Mammary epithelial cell (primary cell): ENCODE results near the gene MTG2.

Experiments used
- EZH2 ChIP-seq: IDR thresholded peaks from 2 replicates; pipeline ENCODE4 v1.6.1; 2012; ENCODE audit warnings: low read length, inconsistent platforms, borderline replicate concordance
- TF ChIP-seq, protein P1 (sequence below), 2 donors: IDR thresholded peaks in 1 of 2; conservative IDR thresholded peaks in 1 of 2; 2 replicates each; pipeline ENCODE4 v1.5.1; 2011 to 2012; ENCODE audit warnings: inconsistent platforms in 2 of 2, low read length in 2 of 2, mild to moderate bottlenecking in 2 of 2, control low read depth in 1 of 2, low read depth in 1 of 2; ENCODE audit not compliant: insufficient read depth in 1 of 2; ENCODE audit errors: extremely low read depth in 1 of 2

DNA sequence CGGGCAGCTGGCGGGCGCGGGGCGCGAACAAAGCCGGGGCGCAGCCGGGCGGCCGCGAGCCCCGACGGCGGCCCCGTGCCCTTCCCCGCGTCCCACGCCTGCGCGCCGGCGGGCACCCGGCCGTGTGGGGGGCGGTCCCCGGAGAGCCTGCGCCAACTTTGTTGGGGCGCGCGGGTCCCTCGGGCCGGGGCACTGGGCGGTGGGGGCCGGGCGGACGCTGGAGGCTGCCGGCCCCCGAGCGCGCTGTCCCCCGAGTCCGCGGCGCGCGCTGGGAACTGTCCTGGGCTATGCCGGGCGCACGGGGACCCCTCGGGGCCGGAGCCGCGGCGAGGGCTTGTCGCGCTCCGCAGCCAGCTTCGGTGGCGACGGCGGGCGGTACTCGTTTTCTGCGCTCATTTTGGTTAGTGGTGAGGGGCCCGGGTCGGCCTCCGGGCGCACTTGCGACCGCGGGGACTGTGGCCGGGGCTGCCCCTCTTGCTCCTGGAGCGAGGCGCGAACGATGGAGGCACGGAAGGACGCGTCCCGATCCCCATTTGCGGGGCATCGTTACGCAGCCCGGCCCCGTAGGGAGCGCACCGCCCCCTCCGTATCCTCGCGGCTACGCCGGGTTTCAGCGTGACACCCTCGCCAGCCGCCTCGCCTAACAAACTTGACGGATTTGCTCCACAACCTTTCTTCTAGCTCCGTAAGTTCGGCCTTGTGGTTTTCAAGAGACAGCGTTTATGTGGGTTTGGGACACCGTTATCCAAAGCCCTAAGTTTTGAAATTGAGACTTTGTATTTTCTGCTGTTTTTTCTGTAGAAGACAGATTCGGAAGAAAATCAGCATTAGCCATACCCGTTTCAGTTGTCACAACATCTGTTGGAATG, 38.6 kb upstream of the MTG2 start:
- TF ChIP-seq, protein P1, sequence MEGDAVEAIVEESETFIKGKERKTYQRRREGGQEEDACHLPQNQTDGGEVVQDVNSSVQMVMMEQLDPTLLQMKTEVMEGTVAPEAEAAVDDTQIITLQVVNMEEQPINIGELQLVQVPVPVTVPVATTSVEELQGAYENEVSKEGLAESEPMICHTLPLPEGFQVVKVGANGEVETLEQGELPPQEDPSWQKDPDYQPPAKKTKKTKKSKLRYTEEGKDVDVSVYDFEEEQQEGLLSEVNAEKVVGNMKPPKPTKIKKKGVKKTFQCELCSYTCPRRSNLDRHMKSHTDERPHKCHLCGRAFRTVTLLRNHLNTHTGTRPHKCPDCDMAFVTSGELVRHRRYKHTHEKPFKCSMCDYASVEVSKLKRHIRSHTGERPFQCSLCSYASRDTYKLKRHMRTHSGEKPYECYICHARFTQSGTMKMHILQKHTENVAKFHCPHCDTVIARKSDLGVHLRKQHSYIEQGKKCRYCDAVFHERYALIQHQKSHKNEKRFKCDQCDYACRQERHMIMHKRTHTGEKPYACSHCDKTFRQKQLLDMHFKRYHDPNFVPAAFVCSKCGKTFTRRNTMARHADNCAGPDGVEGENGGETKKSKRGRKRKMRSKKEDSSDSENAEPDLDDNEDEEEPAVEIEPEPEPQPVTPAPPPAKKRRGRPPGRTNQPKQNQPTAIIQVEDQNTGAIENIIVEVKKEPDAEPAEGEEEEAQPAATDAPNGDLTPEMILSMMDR (conservative IDR thresholded peaks at IDR 0.05 in 1 of 2, IDR thresholded peaks at IDR 0.05 in 1 of 2; ENCODE audit: extremely low read depth in 1 of 2, insufficient read depth in 1 of 2, low read depth in 1 of 2, low read length in 2 of 2), result no peak
- TF ChIP-seq EZH2, result no peak
